GM12892 (cell line): ENCODE data around the gene EPB41L3.

Experiments
- POLR2A ChIP-seq: IDR thresholded peaks from 2 replicates; pipeline ENCODE4 v1.6.1; 2011; ENCODE audit warnings: low read depth, low read length, control low read depth
- POLR2AphosphoS5 ChIP-seq: IDR thresholded peaks from 2 replicates; pipeline ENCODE4 v1.6.1; 2011; ENCODE audit warnings: low read depth, low read length, control low read depth

GRCh38 chr18:5417342-5417741, 126.5 kb downstream of the EPB41L3 start:
- TF ChIP-seq POLR2AphosphoS5 (no peak), POLR2A (no peak)
